Pulmonary artery endothelial cell (primary cell): ENCODE results near the gene ENTHD1. TPM values are rescaled to one million over a fixed set of nuclear protein-coding genes. Genes with fewer than 3 reads are reported as not detected.
"Not testable (repeated sequence)": the region's sequence is repeated elsewhere in the genome, so short reads cannot be mapped to it uniquely, and the experiment has no call there.

ENCODE experiments used
- DNase-seq: peaks from one replicate; pipeline ENCODE4 v3.0.0-alpha.2; 2011; ENCODE audit warnings: low read depth, low spot score
- total RNA-seq: library from RNA; depleted of rRNA; stranded (reverse); fragments of >200 nt; gene quantifications from 2 replicates; pipeline ENCODE4 v1.2.3, GENCODE V29; 2014

ENTHD1 gene
- total RNA-seq, 1 donor from 2014 or later, result not detected

GRCh38 chr22:39734046-39734445, 159.5 kb downstream of the ENTHD1 start:
- DNase-seq, result not testable (repeated sequence)

- no peak for DNase-seq
Measured at GRCh38 chr22:39733191-39733590, 160.4 kb downstream of the ENTHD1 start.

- DNase-seq, result no peak
Measured at GRCh38 chr22:39732625-39733024, 160.9 kb downstream of the ENTHD1 start.

GRCh38 chr22:39731881-39732555, 161.5 kb downstream of the ENTHD1 start:
- DNase-seq, result no peak

GRCh38 chr22:39731481-39731880, 162.1 kb downstream of the ENTHD1 start:
- no peak for DNase-seq

GRCh38 chr22:39729141-39729934, 164.2 kb downstream of the ENTHD1 start:
- no peak for DNase-seq

GRCh38 chr22:39728236-39728860, 165.2 kb downstream of the ENTHD1 start:
- DNase-seq, result no peak

GRCh38 chr22:39727541-39727940, 166.0 kb downstream of the ENTHD1 start:
- no peak for DNase-seq

- DNase-seq, result no peak
Measured at GRCh38 chr22:39725351-39726035, 168.1 kb downstream of the ENTHD1 start.

- DNase-seq, result no peak
Measured at GRCh38 chr22:39724857-39725256, 168.7 kb downstream of the ENTHD1 start.

- DNase-seq, result no peak
Measured at GRCh38 chr22:39724390-39724789, 169.2 kb downstream of the ENTHD1 start.

- no peak for DNase-seq
Measured at GRCh38 chr22:39723899-39724351, 169.6 kb downstream of the ENTHD1 start.

- DNase-seq, result no peak
Measured at GRCh38 chr22:39723463-39723862, 170.1 kb downstream of the ENTHD1 start.

GRCh38 chr22:39722501-39722900, 171.1 kb downstream of the ENTHD1 start:
- no peak for DNase-seq

GRCh38 chr22:39722032-39722325, 171.6 kb downstream of the ENTHD1 start:
- no peak for DNase-seq

- DNase-seq, result no peak
Measured at GRCh38 chr22:39721206-39722031, 172.1 kb downstream of the ENTHD1 start.

GRCh38 chr22:39719559-39720450, 173.8 kb downstream of the ENTHD1 start:
- DNase-seq, result no peak

- no peak for DNase-seq
Measured at GRCh38 chr22:39718921-39719475, 174.6 kb downstream of the ENTHD1 start.

- DNase-seq, result no peak
Measured at GRCh38 chr22:39718206-39718605, 175.4 kb downstream of the ENTHD1 start.

GRCh38 chr22:39717099-39717498, 176.5 kb downstream of the ENTHD1 start:
- no peak for DNase-seq
